CD4-positive, alpha-beta T cell treated with Interleukin-15 for 4 hours (primary cell): ENCODE data around the gene ATP6V0B.

ENCODE experiments used
- DNase-seq: peaks from one replicate; pipeline ENCODE4 v3.0.0-alpha.2; 2020; ENCODE audit warnings: low spot score

The ATP6V0B gene

GRCh38 chr1:43984855-43985254, 10.1 kb downstream of the ATP6V0B start:
- no peak for DNase-seq

- no peak for DNase-seq
Measured at GRCh38 chr1:43985984-43986595, 11.3 kb downstream of the ATP6V0B start.

- no peak for DNase-seq
Measured at GRCh38 chr1:43986712-43987111, 12.0 kb downstream of the ATP6V0B start.

- DNase-seq = no peak
Measured at GRCh38 chr1:43987159-43987902, 12.6 kb downstream of the ATP6V0B start.

- no peak for DNase-seq
Measured at GRCh38 chr1:43990271-43991199, 15.8 kb downstream of the ATP6V0B start.

- no peak for DNase-seq
Measured at GRCh38 chr1:43991200-43991475, 16.4 kb downstream of the ATP6V0B start.

- peak; percentile 74 for DNase-seq
Measured at GRCh38 chr1:43991476-43992231, 16.9 kb downstream of the ATP6V0B start, which contains the start of gene CCDC24. CCDC24 (plus strand) TSS chr1:43991599; CDS start chr1:43991879, 280 bp downstream.

GRCh38 chr1:43992232-43992995, 17.7 kb downstream of the ATP6V0B start:
- no peak for DNase-seq

- DNase-seq = no peak
Measured at GRCh38 chr1:43993206-43993914, 18.6 kb downstream of the ATP6V0B start.

GRCh38 chr1:43994071-43994470, 19.3 kb downstream of the ATP6V0B start:
- DNase-seq = no peak

- no peak for DNase-seq
Measured at GRCh38 chr1:43994794-43995790, 20.3 kb downstream of the ATP6V0B start.

- DNase-seq = no peak
Measured at GRCh38 chr1:43995984-43996732, 21.4 kb downstream of the ATP6V0B start.

- no peak for DNase-seq
Measured at GRCh38 chr1:43996733-43997115, 22.0 kb downstream of the ATP6V0B start.

- no peak for DNase-seq
Measured at GRCh38 chr1:43997295-43997999, 22.7 kb downstream of the ATP6V0B start.

- no peak for DNase-seq
Measured at GRCh38 chr1:43998000-43998378, 23.2 kb downstream of the ATP6V0B start.

GRCh38 chr1:43999455-43999854, 24.7 kb downstream of the ATP6V0B start:
- DNase-seq = no peak

GRCh38 chr1:44000122-44000665, 25.4 kb downstream of the ATP6V0B start:
- DNase-seq = no peak

- DNase-seq = no peak
Measured at GRCh38 chr1:44002165-44002564, 27.4 kb downstream of the ATP6V0B start.
